Suprapubic skin (tissue), 4 donors: Measurements from ENCODE around the gene ARHGAP10.

Experiments
- EP300 ChIP-seq: sonication (generic); formaldehyde crosslinking; IDR thresholded peaks from one replicate; pipeline ENCODE4 v1.6.1; 2017; ENCODE audit warnings: antibody characterized with exemption
- POLR2A ChIP-seq, 2 donors: fragments of 450-650 bp; IDR thresholded peaks; one replicate each; pipeline ENCODE4 v1.6.1; 2017; ENCODE audit warnings: antibody characterized with exemption in 2 of 2, mild to moderate bottlenecking in 2 of 2, moderate library complexity in 2 of 2
- POLR2AphosphoS5 ChIP-seq, 3 donors: sonication (generic); formaldehyde crosslinking; IDR thresholded peaks; one replicate each; pipeline ENCODE4 v1.6.1; 2017; ENCODE audit warnings: antibody characterized with exemption in 3 of 3
- TF ChIP-seq, protein P1 (sequence below), 2 donors: fragments of 200-600 bp in 1 of 2; fragments of 450-650 bp in 1 of 2; sonication (generic) in 1 of 2; IDR thresholded peaks; one replicate each; pipeline ENCODE4 v1.5.1; 2016 to 2019; ENCODE audit warnings: antibody characterized with exemption in 2 of 2, mild to moderate bottlenecking in 1 of 2, moderate library complexity in 1 of 2

DNA sequence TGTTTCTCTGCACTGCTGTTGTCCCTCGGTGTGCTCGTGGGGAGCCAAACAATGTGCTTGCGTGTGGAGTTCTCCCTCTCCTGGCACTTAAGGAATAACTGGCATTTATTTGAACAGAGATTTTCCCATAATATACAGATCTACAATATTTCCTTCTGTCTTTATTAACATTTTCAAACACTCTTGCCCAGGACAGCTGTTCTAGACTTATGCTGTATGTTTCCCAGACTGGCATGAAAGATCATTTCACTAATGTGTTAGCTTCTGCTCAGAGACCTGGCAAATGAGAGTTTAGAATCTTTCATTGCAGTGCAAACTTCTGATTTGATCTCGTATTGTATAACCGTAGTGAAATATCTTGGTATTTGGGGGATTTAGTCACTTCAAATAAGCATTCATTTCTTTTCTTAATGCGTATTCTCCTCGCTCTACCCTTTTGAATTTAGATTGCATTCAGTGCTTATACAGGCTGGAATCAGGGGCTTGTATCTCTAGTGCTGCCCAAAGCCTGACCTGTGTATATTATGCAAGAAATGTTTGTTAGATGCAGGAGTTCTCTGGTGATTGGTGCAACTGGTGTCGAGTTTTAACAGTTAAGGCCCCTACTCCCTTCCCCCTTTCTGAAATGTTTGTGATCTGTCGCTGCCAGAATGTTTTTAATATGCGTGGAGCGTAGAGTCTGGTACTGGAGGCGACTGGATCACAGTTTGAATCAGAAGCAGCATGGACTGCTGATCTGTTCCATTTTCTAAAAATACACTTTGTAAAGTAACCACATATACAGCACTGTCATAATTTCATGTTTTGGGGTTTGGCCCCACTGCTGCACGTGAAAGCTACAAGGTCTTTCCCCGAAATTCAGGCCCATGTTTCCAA, 326.3 kb downstream of the ARHGAP10 start:
- TF ChIP-seq, protein P1, sequence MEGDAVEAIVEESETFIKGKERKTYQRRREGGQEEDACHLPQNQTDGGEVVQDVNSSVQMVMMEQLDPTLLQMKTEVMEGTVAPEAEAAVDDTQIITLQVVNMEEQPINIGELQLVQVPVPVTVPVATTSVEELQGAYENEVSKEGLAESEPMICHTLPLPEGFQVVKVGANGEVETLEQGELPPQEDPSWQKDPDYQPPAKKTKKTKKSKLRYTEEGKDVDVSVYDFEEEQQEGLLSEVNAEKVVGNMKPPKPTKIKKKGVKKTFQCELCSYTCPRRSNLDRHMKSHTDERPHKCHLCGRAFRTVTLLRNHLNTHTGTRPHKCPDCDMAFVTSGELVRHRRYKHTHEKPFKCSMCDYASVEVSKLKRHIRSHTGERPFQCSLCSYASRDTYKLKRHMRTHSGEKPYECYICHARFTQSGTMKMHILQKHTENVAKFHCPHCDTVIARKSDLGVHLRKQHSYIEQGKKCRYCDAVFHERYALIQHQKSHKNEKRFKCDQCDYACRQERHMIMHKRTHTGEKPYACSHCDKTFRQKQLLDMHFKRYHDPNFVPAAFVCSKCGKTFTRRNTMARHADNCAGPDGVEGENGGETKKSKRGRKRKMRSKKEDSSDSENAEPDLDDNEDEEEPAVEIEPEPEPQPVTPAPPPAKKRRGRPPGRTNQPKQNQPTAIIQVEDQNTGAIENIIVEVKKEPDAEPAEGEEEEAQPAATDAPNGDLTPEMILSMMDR (IDR thresholded peaks at IDR 0.05) = no peak
- no peak for TF ChIP-seq POLR2A (IDR thresholded peaks at IDR 0.05)
- TF ChIP-seq EP300 = no peak
- TF ChIP-seq POLR2AphosphoS5 (IDR thresholded peaks at IDR 0.05) = no peak
